Measurements from ENCODE around the gene YES1.

Gene YES1

GRCh38 chr18:741931-742512 is 70.0 kb downstream of the YES1 start:
- H3K36me3 ChIP-seq (ENCODE audit: insufficient read depth, low read length), result peaks cover 57% of the 10 kb centered on the region
- ATAC-seq (ENCODE audit: insufficient read depth, low read depth) (peak; percentile 93), DNase-seq (no peak)
- no peak overlapping the region for H3K4me3 ChIP-seq (ENCODE audit: low read depth in 1 of 2, low read length in 2 of 2)
- H3K9me3 ChIP-seq (ENCODE audit: insufficient read depth, low read length, severe bottlenecking), result no peaks in the 10 kb centered on the region
- H3K4me1 ChIP-seq (ENCODE audit: insufficient read depth, low read length), result no peaks in the 10 kb centered on the region
- no peak overlapping the region for H3K4me2 ChIP-seq (ENCODE audit: insufficient read depth, low read length)
- no peak overlapping the region for H3K9ac ChIP-seq (ENCODE audit: low read depth, low read length)
- H4K20me1 ChIP-seq (ENCODE audit: insufficient read depth, low read length), result no peaks in the 10 kb centered on the region
- H2AFZ ChIP-seq (ENCODE audit: low read depth, low read length), result no peak overlapping the region
- no peaks in the 10 kb centered on the region for H3K27me3 ChIP-seq (ENCODE audit: insufficient read depth, low read length, poor library complexity)
- no peak for TF ChIP-seq EZH2 (IDR thresholded peaks at IDR 0.05; ENCODE audit: borderline replicate concordance, low read depth, low read length, severe bottlenecking)
- TF ChIP-seq, protein P1, sequence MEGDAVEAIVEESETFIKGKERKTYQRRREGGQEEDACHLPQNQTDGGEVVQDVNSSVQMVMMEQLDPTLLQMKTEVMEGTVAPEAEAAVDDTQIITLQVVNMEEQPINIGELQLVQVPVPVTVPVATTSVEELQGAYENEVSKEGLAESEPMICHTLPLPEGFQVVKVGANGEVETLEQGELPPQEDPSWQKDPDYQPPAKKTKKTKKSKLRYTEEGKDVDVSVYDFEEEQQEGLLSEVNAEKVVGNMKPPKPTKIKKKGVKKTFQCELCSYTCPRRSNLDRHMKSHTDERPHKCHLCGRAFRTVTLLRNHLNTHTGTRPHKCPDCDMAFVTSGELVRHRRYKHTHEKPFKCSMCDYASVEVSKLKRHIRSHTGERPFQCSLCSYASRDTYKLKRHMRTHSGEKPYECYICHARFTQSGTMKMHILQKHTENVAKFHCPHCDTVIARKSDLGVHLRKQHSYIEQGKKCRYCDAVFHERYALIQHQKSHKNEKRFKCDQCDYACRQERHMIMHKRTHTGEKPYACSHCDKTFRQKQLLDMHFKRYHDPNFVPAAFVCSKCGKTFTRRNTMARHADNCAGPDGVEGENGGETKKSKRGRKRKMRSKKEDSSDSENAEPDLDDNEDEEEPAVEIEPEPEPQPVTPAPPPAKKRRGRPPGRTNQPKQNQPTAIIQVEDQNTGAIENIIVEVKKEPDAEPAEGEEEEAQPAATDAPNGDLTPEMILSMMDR (IDR thresholded peaks at IDR 0.05; ENCODE audit: borderline replicate concordance, extremely low read depth, low read length, poor library complexity, severe bottlenecking), result peak; percentile 82
- H3K79me2 ChIP-seq (ENCODE audit: insufficient read depth, low read length), result no peaks in the 10 kb centered on the region
- H3K27ac ChIP-seq (ENCODE audit: low read length), result no peak overlapping the region

GRCh38 chr18:732371-732770 is 79.7 kb downstream of the YES1 start:
- no peak overlapping the region for H3K4me3 ChIP-seq (ENCODE audit: low read depth in 1 of 2, low read length in 2 of 2)
- DNase-seq, result no peak

GRCh38 chr18:731185-731584 is 80.9 kb downstream of the YES1 start:
- no peak overlapping the region for H3K27ac ChIP-seq (ENCODE audit: low read length)
- no peak overlapping the region for H2AFZ ChIP-seq (ENCODE audit: low read depth, low read length)
- no peak for DNase-seq
- H3K9me3 ChIP-seq (ENCODE audit: insufficient read depth, low read length, severe bottlenecking), result no peaks in the 10 kb centered on the region
- H3K79me2 ChIP-seq (ENCODE audit: insufficient read depth, low read length), result no peaks in the 10 kb centered on the region
- H3K27me3 ChIP-seq (ENCODE audit: insufficient read depth, low read length, poor library complexity), result no peaks in the 10 kb centered on the region
- H3K4me2 ChIP-seq (ENCODE audit: insufficient read depth, low read length), result no peak overlapping the region
- no peak for TF ChIP-seq EZH2 (IDR thresholded peaks at IDR 0.05; ENCODE audit: borderline replicate concordance, low read depth, low read length, severe bottlenecking)
- TF ChIP-seq, protein P1 (IDR thresholded peaks at IDR 0.05; ENCODE audit: borderline replicate concordance, extremely low read depth, low read length, poor library complexity, severe bottlenecking), result no peak
- H4K20me1 ChIP-seq (ENCODE audit: insufficient read depth, low read length), result no peaks in the 10 kb centered on the region
- ATAC-seq (ENCODE audit: insufficient read depth, low read depth), result no peak
- H3K4me3 ChIP-seq (ENCODE audit: low read depth in 1 of 2, low read length in 2 of 2), result no peak overlapping the region
- H3K4me1 ChIP-seq (ENCODE audit: insufficient read depth, low read length), result no peaks in the 10 kb centered on the region
- H3K9ac ChIP-seq (ENCODE audit: low read depth, low read length), result no peak overlapping the region
- peaks cover 26% of the 10 kb centered on the region for H3K36me3 ChIP-seq (ENCODE audit: insufficient read depth, low read length)

More at GRCh38 chr18:732371-732770, 79.7 kb downstream of the YES1 start:
- no peak for TF ChIP-seq EZH2 (IDR thresholded peaks at IDR 0.05; ENCODE audit: borderline replicate concordance, low read depth, low read length, severe bottlenecking)
- TF ChIP-seq, protein P1 (IDR thresholded peaks at IDR 0.05; ENCODE audit: borderline replicate concordance, extremely low read depth, low read length, poor library complexity, severe bottlenecking), result no peak
- Histone ChIP-seq H3K27me3 (ENCODE audit: insufficient read depth, low read length, poor library complexity) (no peaks in the 10 kb centered on the region), H3K27ac (ENCODE audit: low read length) (no peak overlapping the region), H4K20me1 (ENCODE audit: insufficient read depth, low read length) (no peaks in the 10 kb centered on the region), H2AFZ (ENCODE audit: low read depth, low read length) (no peak overlapping the region), H3K79me2 (ENCODE audit: insufficient read depth, low read length) (no peaks in the 10 kb centered on the region), H3K4me1 (ENCODE audit: insufficient read depth, low read length) (no peaks in the 10 kb centered on the region), H3K9me3 (ENCODE audit: insufficient read depth, low read length, severe bottlenecking) (no peaks in the 10 kb centered on the region), H3K4me2 (ENCODE audit: insufficient read depth, low read length) (no peak overlapping the region), H3K9ac (ENCODE audit: low read depth, low read length) (no peak overlapping the region), H3K36me3 (ENCODE audit: insufficient read depth, low read length) (peaks cover 38% of the 10 kb centered on the region)
- no peak for ATAC-seq (ENCODE audit: insufficient read depth, low read depth)

Measured in DND-41 (cell line).